Stimulated activated CD8-positive, alpha-beta memory T cell treated with anti-CD3 and anti-CD28 coated beads, Interleukin-4, amount 100 ng/mL, for 1 hour (primary cell): ENCODE results near the gene PTPN13.
"Not testable (repeated sequence)": the region's sequence is repeated elsewhere in the genome, so short reads cannot be mapped to it uniquely, and the experiment has no call there.

Experiments
- DNase-seq, 2 donors: peaks; one replicate each; pipeline ENCODE4 v3.0.0-alpha.2; 2020; ENCODE audit warnings: low read depth in 2 of 2, low spot score in 1 of 2

Gene PTPN13

DNA sequence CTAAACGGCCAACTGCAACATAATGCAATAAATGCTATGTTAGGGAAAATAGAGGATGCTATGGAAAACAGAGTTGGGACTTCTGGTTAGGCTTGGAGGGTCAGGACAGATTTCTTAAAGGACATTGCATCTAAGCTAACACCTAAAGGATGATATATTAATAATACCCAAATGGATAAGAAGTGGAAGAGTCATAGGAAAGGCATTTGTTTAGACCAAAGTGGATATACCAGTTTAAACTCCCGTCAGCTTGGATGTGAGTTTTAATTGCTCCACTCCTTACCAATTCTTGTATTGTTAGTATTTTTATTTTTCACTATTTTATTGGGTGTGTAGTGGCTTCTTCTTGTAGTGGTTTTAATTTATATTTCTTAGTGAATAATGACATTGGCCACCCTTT lies 93.9 kb downstream of the PTPN13 start:
- DNase-seq: no peak

DNA sequence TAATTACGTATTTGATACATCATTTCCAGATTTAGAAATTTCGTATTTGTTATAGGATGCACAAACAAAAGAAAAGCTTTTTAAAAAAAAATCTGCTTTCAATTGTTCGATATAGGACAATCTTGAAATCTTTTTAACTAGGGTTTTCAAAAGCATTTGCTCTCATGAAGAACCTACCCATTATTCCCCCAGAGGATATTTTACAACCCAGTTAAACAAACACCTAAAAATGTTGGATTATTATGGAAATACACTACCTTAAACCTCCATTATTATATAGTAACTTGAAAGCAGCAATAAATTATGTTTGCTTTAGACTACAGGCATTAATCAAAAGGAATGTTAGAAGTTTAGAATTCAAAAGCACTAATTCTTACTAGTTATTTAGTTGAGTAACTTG lies 110.5 kb downstream of the PTPN13 start:
- no peak for DNase-seq

DNA sequence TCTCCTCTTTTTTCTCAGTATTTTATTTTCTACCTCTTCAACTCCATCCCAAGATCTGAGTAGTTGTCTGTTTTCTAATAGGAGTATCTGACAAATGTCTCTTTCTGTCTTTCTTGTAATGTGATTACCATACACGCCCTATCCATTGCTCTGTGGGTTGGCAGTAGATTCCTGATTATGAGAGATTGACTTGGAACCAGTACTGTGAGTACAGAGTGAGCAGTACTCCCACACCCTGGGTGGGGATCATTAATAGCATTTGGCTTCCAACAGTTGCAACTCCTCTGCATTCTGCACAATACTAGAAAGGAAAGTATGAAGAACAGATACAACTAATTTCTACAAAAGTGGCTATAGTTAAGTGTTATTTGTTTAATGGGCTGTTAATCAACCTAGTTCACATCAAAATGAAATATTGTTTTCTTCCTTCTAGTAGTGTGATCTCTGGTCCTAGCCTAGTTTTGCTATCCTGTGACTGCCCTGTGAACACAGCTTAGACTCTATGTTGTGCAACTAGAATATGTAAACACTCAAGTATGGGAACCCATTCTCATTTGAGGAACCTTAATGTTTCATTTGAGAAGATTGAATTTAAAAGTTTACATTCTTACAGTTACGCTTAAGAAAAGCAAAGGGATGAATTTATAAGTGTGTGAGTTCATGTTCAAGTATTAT lies 112.9 kb downstream of the PTPN13 start:
- no peak for DNase-seq

GRCh38 chr4:86717651-86718050 lies 123.5 kb downstream of the PTPN13 start:
- DNase-seq: no peak

DNA sequence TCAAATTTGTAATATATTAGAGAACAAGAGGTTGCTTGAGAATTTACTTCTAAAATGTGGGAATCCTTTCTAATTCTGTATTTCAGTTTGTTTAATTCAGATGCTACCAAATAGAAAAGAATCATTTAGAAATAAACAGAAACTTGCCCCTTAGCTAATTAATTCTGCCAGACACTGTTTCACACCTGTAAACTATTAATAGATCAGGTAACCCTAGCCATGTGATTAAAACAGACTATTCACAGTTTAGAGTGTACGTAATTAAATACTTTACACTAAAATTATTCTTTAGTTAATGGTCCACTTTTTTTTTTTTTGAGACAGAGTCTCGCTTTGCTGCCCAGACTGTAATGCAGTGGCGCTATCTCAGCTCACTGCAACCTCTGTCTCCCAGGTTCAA lies 124.0 kb downstream of the PTPN13 start:
- no peak for DNase-seq

- DNase-seq: not testable (repeated sequence)
These were observed 125.0 kb downstream of the PTPN13 start for GRCh38 chr4:86719149-86719548.

GRCh38 chr4:86720508-86721068 lies 126.5 kb downstream of the PTPN13 start:
- no peak for DNase-seq

DNA sequence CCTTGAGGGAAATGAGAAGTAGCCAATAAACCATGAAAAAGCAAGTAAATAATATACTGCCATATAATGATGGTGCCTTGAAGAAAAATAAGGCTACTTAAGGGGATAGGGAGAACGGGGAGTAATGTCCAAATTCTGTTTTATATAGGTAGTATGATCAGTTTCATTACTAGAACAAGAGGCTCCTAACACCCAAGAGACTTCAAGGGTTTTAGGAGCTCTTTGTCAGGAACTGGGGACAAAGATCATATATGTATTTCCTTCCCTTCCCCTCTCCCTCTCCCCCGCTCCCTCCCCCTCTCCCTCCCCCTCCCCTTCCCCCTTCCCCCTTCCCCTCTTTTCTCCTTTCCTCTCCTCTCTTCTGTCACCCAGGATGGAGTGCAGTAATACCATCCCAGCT lies 127.3 kb downstream of the PTPN13 start:
- DNase-seq: no peak

DNA sequence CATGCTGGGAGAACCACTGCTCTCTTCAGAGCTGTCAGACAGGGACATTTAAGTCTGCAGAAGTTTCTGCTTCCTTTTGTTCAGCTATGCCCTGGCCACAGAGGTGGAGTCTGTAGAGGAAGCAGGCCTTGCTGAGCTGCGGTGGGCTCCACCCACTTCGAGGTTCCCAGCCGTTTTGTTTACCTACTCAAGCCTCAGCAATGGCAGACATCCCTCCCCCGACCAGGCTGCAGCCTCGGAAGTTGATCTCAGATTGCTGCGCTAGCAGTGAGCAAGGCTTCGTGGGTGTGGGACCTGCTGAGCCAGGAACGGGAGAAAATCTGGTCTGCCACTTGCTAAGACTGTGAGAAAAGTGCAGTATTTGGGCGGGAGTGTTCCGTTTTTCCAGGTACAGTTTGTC lies 136.2 kb downstream of the PTPN13 start:
- DNase-seq: no peak

DNA sequence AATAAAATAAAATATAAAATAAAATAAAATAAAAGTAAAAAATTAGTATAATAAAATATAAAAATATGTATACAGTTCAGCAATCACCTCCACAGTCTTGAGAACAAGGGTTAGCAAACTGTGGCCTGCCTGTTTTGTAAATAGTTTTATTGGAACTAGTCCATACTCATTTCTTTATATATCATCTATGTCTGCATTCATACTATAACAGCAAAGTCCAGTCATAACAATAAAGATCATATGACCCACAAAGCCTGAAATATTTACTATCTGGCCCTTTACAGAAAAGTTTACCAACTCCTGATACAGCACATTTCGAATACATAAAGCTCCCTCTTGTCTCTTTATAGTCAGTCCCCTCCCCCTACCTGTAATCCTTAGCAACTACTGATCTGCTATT lies 143.1 kb downstream of the PTPN13 start:
- DNase-seq: no peak

GRCh38 chr4:86741846-86742245 lies 147.7 kb downstream of the PTPN13 start:
- DNase-seq: no peak

GRCh38 chr4:86744570-86744969 lies 150.5 kb downstream of the PTPN13 start:
- no peak for DNase-seq

DNA sequence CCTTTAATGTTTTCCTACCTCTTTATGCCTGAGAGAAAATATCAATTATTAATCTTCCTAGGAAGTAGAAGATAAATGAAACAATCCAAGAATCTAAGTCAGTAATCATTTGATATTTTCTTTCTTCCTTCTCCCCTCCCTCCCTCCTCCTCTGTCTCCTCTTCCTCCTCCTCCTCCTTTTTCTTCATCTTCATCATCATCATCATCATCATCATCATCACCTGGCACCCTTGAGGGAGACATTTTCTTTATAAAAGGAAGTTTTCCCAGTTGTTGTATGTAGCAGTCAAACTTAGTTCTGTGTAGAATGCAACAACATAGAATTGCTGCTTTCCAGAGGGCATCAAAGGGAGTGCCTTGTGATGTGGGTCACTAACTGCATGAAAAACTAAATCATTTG lies 155.0 kb downstream of the PTPN13 start:
- no peak for DNase-seq

GRCh38 chr4:86755388-86755787 lies 161.3 kb downstream of the PTPN13 start:
- no peak for DNase-seq

DNA sequence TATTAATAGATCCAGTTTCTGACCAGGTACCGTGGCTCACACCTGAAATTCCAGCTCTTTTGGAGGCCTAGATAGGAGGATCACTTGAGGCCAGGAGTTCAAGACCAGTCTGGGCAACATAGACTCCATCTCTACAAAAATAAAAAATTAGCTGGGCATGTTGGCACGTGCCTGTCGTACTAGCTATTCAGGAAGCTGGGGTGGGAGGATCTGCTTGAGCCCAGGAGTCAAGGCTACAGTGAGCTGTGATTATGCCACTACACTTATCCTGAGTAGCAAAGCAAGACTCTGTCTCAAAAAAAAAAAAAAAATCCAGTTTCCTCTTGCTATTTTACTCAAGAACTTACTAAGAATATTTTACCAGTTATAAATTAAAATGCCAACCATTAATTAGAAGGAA lies 163.4 kb downstream of the PTPN13 start:
- DNase-seq: no peak

- no peak for DNase-seq
These were observed 165.2 kb downstream of the PTPN13 start for GRCh38 chr4:86759298-86759697.

- DNase-seq: no peak
These were observed 168.5 kb downstream of the PTPN13 start for GRCh38 chr4:86762649-86763048.

DNA sequence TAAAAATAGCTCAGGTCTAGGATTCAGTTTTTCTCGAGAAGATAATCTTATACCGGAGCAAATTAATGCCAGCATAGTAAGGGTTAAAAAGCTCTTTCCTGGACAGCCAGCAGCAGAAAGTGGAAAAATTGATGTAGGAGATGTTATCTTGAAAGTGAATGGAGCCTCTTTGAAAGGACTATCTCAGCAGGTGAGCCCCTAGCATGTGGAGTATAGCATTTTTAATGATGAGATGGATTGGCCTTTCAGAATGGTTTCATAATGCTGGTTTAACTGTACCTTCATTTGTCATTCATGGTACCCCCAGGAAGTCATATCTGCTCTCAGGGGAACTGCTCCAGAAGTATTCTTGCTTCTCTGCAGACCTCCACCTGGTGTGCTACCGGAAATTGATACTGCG lies 175.7 kb downstream of the PTPN13 start:
- DNase-seq: no peak

DNA sequence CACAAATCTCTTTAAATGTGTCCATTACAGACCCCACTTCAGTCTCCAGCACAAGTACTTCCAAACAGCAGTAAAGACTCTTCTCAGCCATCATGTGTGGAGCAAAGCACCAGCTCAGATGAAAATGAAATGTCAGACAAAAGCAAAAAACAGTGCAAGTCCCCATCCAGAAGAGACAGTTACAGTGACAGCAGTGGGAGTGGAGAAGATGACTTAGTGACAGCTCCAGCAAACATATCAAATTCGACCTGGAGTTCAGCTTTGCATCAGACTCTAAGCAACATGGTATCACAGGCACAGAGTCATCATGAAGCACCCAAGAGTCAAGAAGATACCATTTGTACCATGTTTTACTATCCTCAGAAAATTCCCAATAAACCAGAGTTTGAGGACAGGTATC lies 177.0 kb downstream of the PTPN13 start:
- no peak for DNase-seq

DNA sequence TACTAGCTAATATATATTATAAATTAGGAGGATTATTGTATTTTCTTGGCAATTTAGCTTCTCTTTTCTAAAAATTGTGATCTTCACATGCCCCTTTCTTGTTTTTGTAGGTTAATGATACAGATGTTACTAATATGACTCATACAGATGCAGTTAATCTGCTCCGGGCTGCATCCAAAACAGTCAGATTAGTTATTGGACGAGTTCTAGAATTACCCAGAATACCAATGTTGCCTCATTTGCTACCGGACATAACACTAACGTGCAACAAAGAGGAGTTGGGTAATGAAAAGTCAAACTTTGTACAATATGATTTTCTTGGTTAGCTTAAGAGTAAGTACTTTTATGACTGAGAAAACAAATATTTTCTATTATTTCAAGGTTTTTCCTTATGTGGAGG lies 180.9 kb downstream of the PTPN13 start:
- DNase-seq: no peak

DNA sequence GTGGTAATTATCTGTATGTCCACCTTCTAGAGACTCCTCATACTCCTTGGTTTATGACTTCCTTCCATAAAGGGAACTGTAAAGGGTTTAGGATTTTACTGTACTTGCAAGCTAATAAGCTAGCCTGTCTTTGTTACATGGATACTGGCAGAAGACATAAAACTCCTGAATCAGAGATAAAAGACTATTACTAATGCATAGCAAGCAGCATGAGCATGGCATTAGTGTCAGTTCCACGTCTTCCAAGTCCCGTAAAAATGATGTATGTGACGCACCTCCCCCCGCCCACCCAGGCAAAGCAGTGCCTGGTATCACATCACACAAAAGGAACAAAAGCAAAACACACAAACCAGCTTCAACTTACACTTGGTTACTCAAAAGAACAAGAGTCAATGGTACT lies 184.1 kb downstream of the PTPN13 start:
- DNase-seq: no peak

DNA sequence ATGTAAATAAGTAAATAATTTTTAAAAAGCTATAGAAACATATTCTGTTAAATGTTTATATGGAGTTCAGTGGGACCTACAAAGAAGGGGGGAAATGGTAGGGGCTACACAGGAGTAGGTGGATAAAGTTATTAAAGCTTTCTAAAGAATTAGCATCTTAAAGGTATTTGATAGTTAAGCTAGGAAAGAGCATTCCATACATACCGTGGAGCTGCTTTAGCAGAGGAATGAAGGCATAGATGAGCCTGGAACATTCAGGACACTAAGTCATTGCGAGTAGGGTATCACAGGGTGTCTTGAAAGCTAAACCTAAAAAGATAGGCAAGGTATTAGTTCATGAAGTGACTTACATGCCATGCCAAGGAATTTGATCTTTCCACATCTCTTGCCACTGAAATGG lies 194.7 kb downstream of the PTPN13 start:
- no peak for DNase-seq

GRCh38 chr4:86791126-86791525 lies 197.0 kb downstream of the PTPN13 start:
- DNase-seq: no peak
